Keratinocyte (primary cell): ENCODE data around the gene RYR2. TPM values are rescaled to one million over a fixed set of nuclear protein-coding genes. Genes with fewer than 3 reads are reported as not detected.

Experiments
- DNase-seq: peaks from one replicate; pipeline ENCODE4 v3.0.0-alpha.2; 2011; ENCODE audit warnings: low read depth, missing footprints, low spot score
- FAIRE-seq: peaks from 2 replicates; lab custom pipeline; 2011; peaks lifted over from hg19 to GRCh38; lab: Jason Lieb, UNC
- H2AFZ ChIP-seq: 2 replicates; pipeline ENCODE4 v1.6.0; 2012; ENCODE audit warnings: low read length, control low read depth, inconsistent platforms; ENCODE audit not compliant: control insufficient read depth
- H3K27ac ChIP-seq: 2 replicates; pipeline ENCODE4 v1.5.1; 2011; ENCODE audit warnings: low read length; ENCODE audit not compliant: control insufficient read depth, insufficient read depth
- H3K27me3 ChIP-seq: 3 replicates; pipeline ENCODE4 v1.6.0; 2011; ENCODE audit warnings: low read length; ENCODE audit not compliant: control insufficient read depth, insufficient read depth; ENCODE audit errors: extremely low read depth
- H3K36me3 ChIP-seq, 2 experiments: 2 replicates in 1 of 2; 3 replicates in 1 of 2; pipeline ENCODE4 v1.5.1; 2011; ENCODE audit warnings: low read length in 2 of 2, mild to moderate bottlenecking in 1 of 2; ENCODE audit not compliant: control insufficient read depth in 2 of 2, insufficient read depth in 2 of 2; ENCODE audit errors: extremely low read depth in 1 of 2
- H3K4me1 ChIP-seq: 3 replicates; pipeline ENCODE4 v1.5.1; 2011; ENCODE audit warnings: low read length; ENCODE audit not compliant: control insufficient read depth, insufficient read depth; ENCODE audit errors: extremely low read depth
- H3K4me2 ChIP-seq: 3 replicates; pipeline ENCODE4 v1.6.0; 2011; ENCODE audit warnings: low read depth, low read length; ENCODE audit not compliant: control insufficient read depth, insufficient read depth; ENCODE audit errors: extremely low read depth
- H3K4me3 ChIP-seq, 3 experiments: fragments of 200-600 bp in 1 of 3; sonication (generic) in 1 of 3; 2 replicates in 2 of 3; 3 replicates in 1 of 3; pipeline ENCODE4 v1.5.1; 2011 to 2016; ENCODE audit warnings: low read length in 3 of 3, mild to moderate bottlenecking in 3 of 3, control low read depth in 2 of 3, inconsistent platforms in 1 of 3, low read depth in 1 of 3, mixed read lengths in 1 of 3, mixed run types in 1 of 3, moderate library complexity in 1 of 3; ENCODE audit not compliant: control insufficient read depth in 2 of 3, insufficient read depth in 2 of 3; ENCODE audit errors: extremely low read depth in 1 of 3
- H3K79me2 ChIP-seq: 2 replicates; pipeline ENCODE4 v1.6.0; 2012; ENCODE audit warnings: low read length; ENCODE audit not compliant: control insufficient read depth, insufficient read depth
- H3K9ac ChIP-seq: 3 replicates; pipeline ENCODE4 v1.6.0; 2011; ENCODE audit warnings: low read length; ENCODE audit not compliant: control insufficient read depth, insufficient read depth; ENCODE audit errors: extremely low read depth
- H3K9me1 ChIP-seq: 3 replicates; pipeline ENCODE4 v1.6.0; 2011; ENCODE audit warnings: low read length; ENCODE audit not compliant: control insufficient read depth, insufficient read depth; ENCODE audit errors: extremely low read depth
- H3K9me3 ChIP-seq: 2 replicates; pipeline ENCODE4 v1.5.1; 2012; ENCODE audit warnings: low read depth, low read length; ENCODE audit not compliant: control insufficient read depth
- H4K20me1 ChIP-seq: 3 replicates; pipeline ENCODE4 v1.6.0; 2011; ENCODE audit warnings: low read length; ENCODE audit not compliant: control insufficient read depth, insufficient read depth; ENCODE audit errors: extremely low read depth
- CTCF ChIP-seq, 3 experiments: IDR thresholded peaks in 1 of 3; conservative IDR thresholded peaks in 1 of 3; optimal IDR thresholded peaks in 1 of 3; 2 replicates in 2 of 3; 3 replicates in 1 of 3; pipeline versions ENCODE3 to v1.5.1; 2011; ENCODE audit warnings: low read length in 3 of 3, mild to moderate bottlenecking in 3 of 3, moderate library complexity in 2 of 3, control low read depth in 1 of 3, inconsistent platforms in 1 of 3; ENCODE audit not compliant: insufficient read depth in 2 of 3; ENCODE audit errors: extremely low read depth in 1 of 3
- EZH2 ChIP-seq: IDR thresholded peaks from one replicate; pipeline ENCODE4 v1.6.1; 2012; ENCODE audit warnings: inconsistent platforms, mild to moderate bottlenecking, low read length, moderate library complexity
- dilution Hi-C: fragments of 300-500 bp; cut with MboI; formaldehyde crosslinking; loops from one replicate; pipeline ENCODE4 v1.7.0; 2020; ENCODE audit warnings: low sequenced_read_pairs; ENCODE audit not compliant: extremely low pct_ligation_motif_present
- polyA plus RNA-seq, 5 experiments: library from polyadenylated mRNA; depleted of rRNA in 3 of 5; stranded (reverse) in 3 of 5; stranded (forward) in 1 of 5; unstranded in 1 of 5; fragments of >200 nt; gene quantifications; 1 replicate in 1 of 5; 2 replicates in 3 of 5; 3 replicates in 1 of 5; pipeline versions ENCODE4 v1.2.1 to v1.2.3, GENCODE V29; 2011 to 2012; ENCODE audit warnings: missing spikeins in 2 of 5, low read depth in 1 of 5, low replicate concordance in 1 of 5

RYR2 gene
- polyA plus RNA-seq, 1 donor (not counting 4 experiments of a cell fraction or from before 2014, with no cell fraction given), result 0.05 TPM

DNA sequence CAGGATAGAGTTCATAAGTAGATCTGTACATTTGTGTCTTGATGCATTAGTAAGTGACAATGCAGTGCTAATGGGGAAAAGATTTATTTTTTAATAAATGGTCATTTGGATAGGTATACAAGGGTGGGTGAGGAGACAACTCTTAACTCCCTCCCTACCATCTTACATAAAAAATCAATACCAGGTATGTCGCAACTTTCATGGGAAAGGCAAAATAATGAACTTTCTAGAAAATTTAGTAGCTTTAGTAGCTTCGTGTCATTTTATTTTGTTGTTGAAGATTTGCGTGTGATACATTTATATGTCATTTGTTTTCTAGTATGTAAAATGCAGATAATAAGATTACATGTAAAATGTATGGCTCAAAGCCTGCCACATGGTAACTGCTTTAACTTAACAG is 310.8 kb downstream of the RYR2 start:
- Histone ChIP-seq H3K9me3 (no peaks in the 10 kb centered on the region), H3K27me3 (no peaks in the 10 kb centered on the region), H3K4me3 (no peak overlapping the region), H3K36me3 (no peaks in the 10 kb centered on the region), H3K4me1 (no peaks in the 10 kb centered on the region), H4K20me1 (no peaks in the 10 kb centered on the region), H3K79me2 (no peaks in the 10 kb centered on the region), H3K9me1 (no peaks in the 10 kb centered on the region), H3K9ac (no peak overlapping the region), H3K27ac (no peak overlapping the region), H2AFZ (no peak overlapping the region), H3K4me2 (no peak overlapping the region)
- dilution Hi-C loops, result no loop called here
- no peak for FAIRE-seq
- DNase-seq, result no peak
- TF ChIP-seq EZH2 (no peak), CTCF (optimal IDR thresholded peaks at IDR 0.05 in 1 of 3, IDR thresholded peaks at IDR 0.05 in 1 of 3, conservative IDR thresholded peaks at IDR 0.05 in 1 of 3; ENCODE audit: extremely low read depth in 1 of 3, insufficient read depth in 2 of 3, low read length in 3 of 3) (no peak)

- no peak overlapping the region for H3K4me3 ChIP-seq
- no peaks in the 10 kb centered on the region for H4K20me1 ChIP-seq
- H3K27me3 ChIP-seq, result no peaks in the 10 kb centered on the region
- DNase-seq, result no peak
- H3K9me3 ChIP-seq, result no peaks in the 10 kb centered on the region
- no peaks in the 10 kb centered on the region for H3K4me1 ChIP-seq
- H3K4me2 ChIP-seq, result no peak overlapping the region
- no peak overlapping the region for H3K9ac ChIP-seq
- TF ChIP-seq CTCF (optimal IDR thresholded peaks at IDR 0.05 in 1 of 3, IDR thresholded peaks at IDR 0.05 in 1 of 3, conservative IDR thresholded peaks at IDR 0.05 in 1 of 3; ENCODE audit: extremely low read depth in 1 of 3, insufficient read depth in 2 of 3, low read length in 3 of 3) (no peak), EZH2 (no peak)
- no peaks in the 10 kb centered on the region for H3K9me1 ChIP-seq
- FAIRE-seq, result no peak
- dilution Hi-C loops, result no loop called here
- H3K36me3 ChIP-seq, result no peaks in the 10 kb centered on the region
- H2AFZ ChIP-seq, result no peak overlapping the region
- H3K79me2 ChIP-seq, result no peaks in the 10 kb centered on the region
- H3K27ac ChIP-seq, result no peak overlapping the region
These were observed 311.9 kb downstream of the RYR2 start for GRCh38 chr1:237353918-237354317.
